ENCODE results near the gene ZNF304. TPM values are rescaled to one million over a fixed set of nuclear protein-coding genes. Genes with fewer than 3 reads are reported as not detected.

ZNF304 gene
- total RNA-seq, 1 donor = 11.2 TPM

Other genes starting within 250 kb of the ZNF304 start
- gene USP29, start 231.3 kb upstream of the ZNF304 start, total RNA-seq = under 0.01 TPM in 1 of 2 replicates, not detected in the other
- not detected in 2 replicates for gene ZIM3, start 206.1 kb upstream of the ZNF304 start, total RNA-seq
- not detected in 2 replicates for gene DUXA, start 183.8 kb upstream of the ZNF304 start, total RNA-seq
- 25.5 and 25.8 TPM in 2 replicates for gene ZNF264, start 159.8 kb upstream of the ZNF304 start, total RNA-seq
- 0.43 and 0.64 TPM in 2 replicates for gene AURKC, start 120.2 kb upstream of the ZNF304 start, total RNA-seq
- 28.1 and 29.3 TPM in 2 replicates for gene ZNF805, start 110.6 kb upstream of the ZNF304 start, total RNA-seq
- 86.0 and 91.1 TPM in 2 replicates for gene ZNF460, start 70.8 kb upstream of the ZNF304 start, total RNA-seq
- gene ZNF543, start 30.8 kb upstream of the ZNF304 start, total RNA-seq = 9.7 and 10.4 TPM in 2 replicates
- gene TRAPPC2B, start 12.3 kb downstream of the ZNF304 start, total RNA-seq = 8.4 and 11.7 TPM in 2 replicates
- gene ZNF547, start 12.3 kb downstream of the ZNF304 start, total RNA-seq = 1.9 and 6.0 TPM in 2 replicates
- 15.8 and 19.0 TPM in 2 replicates for gene ZNF548, start 38.6 kb downstream of the ZNF304 start, total RNA-seq
- 10.4 and 15.1 TPM in 2 replicates for gene ZNF17, start 59.9 kb downstream of the ZNF304 start, total RNA-seq
- 10.8 and 11.0 TPM in 2 replicates for gene ZNF749, start 84.1 kb downstream of the ZNF304 start, total RNA-seq
- gene VN1R1, start 105.9 kb downstream of the ZNF304 start, total RNA-seq = 0.32 and 0.86 TPM in 2 replicates
- 10.8 and 16.1 TPM in 2 replicates for gene ZNF772, start 126.3 kb downstream of the ZNF304 start, total RNA-seq
- 10.4 and 13.5 TPM in 2 replicates for gene ZNF419, start 136.5 kb downstream of the ZNF304 start, total RNA-seq
- gene ZNF773, start 148.7 kb downstream of the ZNF304 start, total RNA-seq = 12.1 and 17.4 TPM in 2 replicates
- gene ZNF549, start 176.1 kb downstream of the ZNF304 start, total RNA-seq = 4.5 and 6.5 TPM in 2 replicates
- 5.5 and 8.6 TPM in 2 replicates for gene ZNF550, start 208.6 kb downstream of the ZNF304 start, total RNA-seq
- gene ZNF416, start 227.6 kb downstream of the ZNF304 start, total RNA-seq = 4.5 and 6.9 TPM in 2 replicates
- gene ZIK1, start 232.9 kb downstream of the ZNF304 start, total RNA-seq = 11.3 and 12.1 TPM in 2 replicates
- gene ZNF530, start 248.6 kb downstream of the ZNF304 start, total RNA-seq = 3.9 and 7.1 TPM in 2 replicates